Transverse colon (tissue), 4 donors: ENCODE measurements around the gene RFX3. TPM values are rescaled to one million over a fixed set of nuclear protein-coding genes. Genes with fewer than 3 reads are reported as not detected.

Experiments used
- DNase-seq: peaks from one replicate; pipeline ENCODE4 v3.0.0-alpha.2; 2019
- H3K27ac ChIP-seq, 4 donors: fragments of 200-600 bp; sonication (generic); 2 replicates each; pipeline ENCODE4 v1.5.1; 2016 to 2018; ENCODE audit warnings: inconsistent platforms in 4 of 4
- H3K27me3 ChIP-seq: fragments of 200-600 bp; sonication (generic); 2 replicates; pipeline ENCODE4 v1.5.1; 2017; ENCODE audit warnings: inconsistent platforms
- H3K36me3 ChIP-seq, 4 donors: fragments of 200-600 bp; sonication (generic); 2 replicates each; pipeline ENCODE4 v1.5.1; 2017 to 2019; ENCODE audit warnings: inconsistent platforms in 4 of 4
- H3K4me1 ChIP-seq, 4 donors: fragments of 200-600 bp; sonication (generic); 2 replicates each; pipeline ENCODE4 v1.5.1; 2017 to 2020; ENCODE audit warnings: inconsistent platforms in 4 of 4
- H3K4me3 ChIP-seq, 4 donors: fragments of 200-600 bp; sonication (generic); 1 replicate in 1 of 4; 2 replicates in 3 of 4; pipeline versions ENCODE4 v1.5.1 to v1.6.1; 2017 to 2019; ENCODE audit warnings: inconsistent platforms in 4 of 4
- H3K9me3 ChIP-seq, 2 donors: fragments of 200-600 bp; sonication (generic); 2 replicates each; pipeline ENCODE4 v1.5.1; 2017 to 2019; ENCODE audit warnings: inconsistent platforms in 2 of 2
- EP300 ChIP-seq: sonication (generic); formaldehyde crosslinking; IDR thresholded peaks from one replicate; pipeline ENCODE4 v1.6.1; 2017; ENCODE audit warnings: antibody characterized with exemption, low read depth
- POLR2A ChIP-seq: fragments of 450-650 bp; IDR thresholded peaks from one replicate; pipeline ENCODE4 v1.6.1; 2016; ENCODE audit warnings: antibody characterized with exemption, mild to moderate bottlenecking, moderate library complexity
- POLR2AphosphoS5 ChIP-seq, 3 donors: sonication (generic); formaldehyde crosslinking; IDR thresholded peaks; one replicate each; pipeline ENCODE4 v1.6.1; 2016; ENCODE audit warnings: antibody characterized with exemption in 3 of 3
- WGBS, 2 donors: methylation state at CpG; one replicate each; pipeline ENCODE4 v1.1.5; 2018; ENCODE audit warnings: low coverage in 1 of 2; 5-methylcytosine and 5-hydroxymethylcytosine counted together
- in situ Hi-C, 4 donors: fragments of 200-750 bp; cut with MboI; loops; one replicate each; pipeline versions ENCODE4 v1.15.0 to v1.15.1; 2017; ENCODE audit warnings: low sequenced_read_pairs in 3 of 4, low pct_ligation_motif_present in 1 of 4, low pct_unique_long_range_greater_than_20kb in 1 of 4
- intact Hi-C: fragments of 100-400 bp; cut with DNase I; formaldehyde crosslinking; loops from one replicate; pipeline ENCODE4 v1.15.1; 2023; ENCODE audit warnings: low total_unique reads
- total RNA-seq, 4 donors: library from RNA; depleted of rRNA; stranded (reverse); fragments of >200 nt; gene quantifications; one replicate each; pipeline ENCODE4 v1.1.0, GENCODE V29; 2016
- TF ChIP-seq, protein P1 (sequence below), 5 experiments: fragments of 200-600 bp in 3 of 5; fragments of 450-650 bp in 2 of 5; sonication (generic) in 3 of 5; IDR thresholded peaks; 1 replicate in 2 of 5; 2 replicates in 3 of 5; pipeline ENCODE4 v1.5.1; 2016 to 2017; ENCODE audit warnings: antibody characterized with exemption in 5 of 5, inconsistent platforms in 3 of 5, mild to moderate bottlenecking in 2 of 5, moderate library complexity in 1 of 5

Gene RFX3
- total RNA-seq, 4 donors from 2014 or later, result 3.5 to 21.9 (median 7.1) TPM

DNA sequence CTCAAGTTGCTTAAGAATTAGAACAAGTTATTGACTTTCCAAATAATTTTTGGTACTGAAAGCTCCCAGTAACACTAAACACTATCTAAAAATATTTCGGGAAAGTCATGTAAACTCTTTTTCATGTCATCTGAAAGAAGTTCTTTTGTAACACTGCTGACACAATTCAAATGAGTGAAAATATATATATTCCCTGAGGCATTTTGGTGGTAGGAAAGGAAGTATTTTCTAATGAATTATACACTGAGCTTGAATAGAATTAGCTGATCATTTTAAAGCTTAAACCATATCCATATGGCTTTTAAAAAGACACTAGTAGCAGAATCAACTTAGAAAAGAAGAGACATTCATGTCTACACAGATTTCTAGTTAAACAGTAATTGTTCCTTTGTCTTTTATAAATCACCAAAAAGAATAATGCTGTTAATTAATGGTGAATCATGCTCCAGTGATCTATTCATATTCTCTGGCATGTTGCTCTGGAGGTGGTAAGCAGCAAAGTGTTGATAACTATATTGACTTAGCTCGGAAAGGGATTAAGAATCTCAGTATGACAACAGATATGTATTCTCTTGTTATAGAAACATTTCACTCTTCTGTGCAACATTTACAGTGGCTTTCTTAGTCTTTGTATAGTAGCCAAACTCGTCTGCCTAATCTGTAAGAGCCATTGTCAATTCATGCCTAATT, 27.4 kb upstream of the RFX3 start:
- intact Hi-C loops (no loop called here), in situ Hi-C loops (no loop called here)
- WGBS, 2 donors, result 87 to 93% methylated on average over 3 of the region's 3 CpGs

DNA sequence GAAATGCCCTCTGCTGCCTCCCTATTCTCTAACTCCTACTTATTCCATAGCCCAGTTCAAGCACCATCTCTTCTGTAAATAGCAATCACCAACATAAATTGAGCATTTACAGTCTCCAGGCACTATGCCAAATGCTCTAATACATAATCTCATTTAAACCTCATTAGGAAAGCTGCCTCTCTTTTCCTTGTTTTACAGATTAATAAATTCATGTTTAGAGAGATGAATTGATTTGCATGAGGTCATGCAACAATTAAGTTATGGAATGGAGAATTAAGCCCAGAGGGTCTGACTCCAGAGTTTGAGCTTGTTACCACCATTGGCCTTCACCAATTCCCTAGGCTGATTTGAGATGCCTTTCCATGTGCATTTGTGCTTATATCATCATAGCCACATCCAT, 23.4 kb upstream of the RFX3 start:
- H3K36me3 ChIP-seq, result no peaks in the 10 kb centered on the region
- no peaks in the 10 kb centered on the region for H3K27me3 ChIP-seq
- H3K9me3 ChIP-seq, result no peaks in the 10 kb centered on the region
- TF ChIP-seq POLR2AphosphoS5 (IDR thresholded peaks at IDR 0.05) (no peak), EP300 (no peak), POLR2A (no peak)
- TF ChIP-seq, protein P1, sequence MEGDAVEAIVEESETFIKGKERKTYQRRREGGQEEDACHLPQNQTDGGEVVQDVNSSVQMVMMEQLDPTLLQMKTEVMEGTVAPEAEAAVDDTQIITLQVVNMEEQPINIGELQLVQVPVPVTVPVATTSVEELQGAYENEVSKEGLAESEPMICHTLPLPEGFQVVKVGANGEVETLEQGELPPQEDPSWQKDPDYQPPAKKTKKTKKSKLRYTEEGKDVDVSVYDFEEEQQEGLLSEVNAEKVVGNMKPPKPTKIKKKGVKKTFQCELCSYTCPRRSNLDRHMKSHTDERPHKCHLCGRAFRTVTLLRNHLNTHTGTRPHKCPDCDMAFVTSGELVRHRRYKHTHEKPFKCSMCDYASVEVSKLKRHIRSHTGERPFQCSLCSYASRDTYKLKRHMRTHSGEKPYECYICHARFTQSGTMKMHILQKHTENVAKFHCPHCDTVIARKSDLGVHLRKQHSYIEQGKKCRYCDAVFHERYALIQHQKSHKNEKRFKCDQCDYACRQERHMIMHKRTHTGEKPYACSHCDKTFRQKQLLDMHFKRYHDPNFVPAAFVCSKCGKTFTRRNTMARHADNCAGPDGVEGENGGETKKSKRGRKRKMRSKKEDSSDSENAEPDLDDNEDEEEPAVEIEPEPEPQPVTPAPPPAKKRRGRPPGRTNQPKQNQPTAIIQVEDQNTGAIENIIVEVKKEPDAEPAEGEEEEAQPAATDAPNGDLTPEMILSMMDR (IDR thresholded peaks at IDR 0.05), result no peak
- H3K4me1 ChIP-seq, result no peaks in the 10 kb centered on the region
- intact Hi-C loops (no loop called here), in situ Hi-C loops (no loop called here)
- no peak overlapping the region for H3K27ac ChIP-seq
- no peak for DNase-seq
- no peak overlapping the region for H3K4me3 ChIP-seq

More for the DNA sequence above, 27.4 kb upstream of the RFX3 start:
- Histone ChIP-seq H3K4me3 (no peak overlapping the region), H3K9me3 (no peaks in the 10 kb centered on the region), H3K36me3 (no peaks in the 10 kb centered on the region), H3K4me1 (no peaks in the 10 kb centered on the region), H3K27ac (no peak overlapping the region), H3K27me3 (no peaks in the 10 kb centered on the region)
- TF ChIP-seq POLR2AphosphoS5 (IDR thresholded peaks at IDR 0.05), result no peak
- TF ChIP-seq, protein P1 (IDR thresholded peaks at IDR 0.05), result no peak
- TF ChIP-seq EP300, result no peak
- TF ChIP-seq POLR2A, result no peak
- no peak for DNase-seq

DNA sequence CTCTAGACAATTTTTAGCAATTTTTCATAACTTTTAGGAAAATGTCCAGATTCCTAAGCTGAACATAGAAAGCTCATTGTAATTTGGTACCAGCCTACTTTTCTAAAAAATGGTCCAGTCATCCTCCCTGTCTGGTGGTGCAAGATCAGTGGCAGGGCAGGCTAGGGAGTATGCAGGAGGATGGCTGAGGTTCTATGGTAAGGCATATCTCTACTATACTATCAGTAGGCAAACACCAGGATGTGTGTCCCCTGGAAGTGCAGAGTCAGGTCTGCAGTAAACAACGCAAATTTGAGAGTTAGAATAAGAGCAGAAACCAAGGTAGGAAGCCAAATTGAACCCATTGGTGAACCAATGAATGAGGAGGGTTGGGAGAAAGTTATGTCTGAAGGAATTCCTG, 22.8 kb upstream of the RFX3 start:
- TF ChIP-seq, protein P1 (IDR thresholded peaks at IDR 0.05), result no peak
- TF ChIP-seq POLR2AphosphoS5 (IDR thresholded peaks at IDR 0.05) (no peak), POLR2A (no peak), EP300 (no peak)
- intact Hi-C loops (no loop called here), in situ Hi-C loops (no loop called here)
- no peaks in the 10 kb centered on the region for H3K9me3 ChIP-seq
- H3K4me3 ChIP-seq, result no peak overlapping the region
- no peaks in the 10 kb centered on the region for H3K4me1 ChIP-seq
- H3K27ac ChIP-seq, result no peak overlapping the region
- H3K36me3 ChIP-seq, result no peaks in the 10 kb centered on the region
- no peak for DNase-seq
- no peaks in the 10 kb centered on the region for H3K27me3 ChIP-seq
- WGBS, 2 donors, result 93% methylated on average over 1 of the region's 1 CpG; no CpG with 5 or more reads in 1 of the 2 donors

DNA sequence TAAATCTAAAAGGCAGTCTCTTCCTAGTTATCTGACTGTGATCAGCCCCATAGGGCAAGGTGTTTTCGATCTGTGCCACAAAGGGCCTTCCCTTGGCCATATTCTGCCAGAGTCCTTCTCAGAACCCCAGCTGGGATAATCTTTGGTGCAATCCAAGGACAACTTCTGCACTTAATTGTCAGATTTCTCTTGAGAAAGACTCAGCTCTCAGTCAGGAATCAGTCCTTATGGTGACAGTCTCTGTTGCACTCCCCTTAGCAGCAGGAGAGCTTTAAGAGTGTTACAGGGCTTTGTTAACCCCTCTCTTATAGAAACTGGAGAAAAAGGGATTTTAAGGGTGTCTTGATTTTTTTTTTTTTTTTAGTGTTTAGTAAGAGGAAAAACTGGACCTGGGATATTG, 15.4 kb upstream of the RFX3 start:
- Histone ChIP-seq H3K36me3 (no peaks in the 10 kb centered on the region), H3K27ac (no peak overlapping the region), H3K4me3 (no peak overlapping the region), H3K27me3 (no peaks in the 10 kb centered on the region), H3K4me1 (no peaks in the 10 kb centered on the region), H3K9me3 (no peaks in the 10 kb centered on the region)
- 96 to 100% methylated on average over 1 of the region's 1 CpG for WGBS, 2 donors
- TF ChIP-seq EP300, result no peak
- TF ChIP-seq POLR2A, result no peak
- TF ChIP-seq, protein P1 (IDR thresholded peaks at IDR 0.05), result no peak
- in situ Hi-C loops, result no loop called here
- no peak for DNase-seq
- intact Hi-C loops, result no loop called here
